ENCODE measurements around the gene F11R. TPM values are rescaled to one million over a fixed set of nuclear protein-coding genes. Genes with fewer than 3 reads are reported as not detected.
"Not testable (repeated sequence)": the region's sequence is repeated elsewhere in the genome, so short reads cannot be mapped to it uniquely, and the experiment has no call there.

Gene F11R
- total and polyA plus RNA-seq, 8 donors = 76.9 to 164 (median 100) TPM

DNA sequence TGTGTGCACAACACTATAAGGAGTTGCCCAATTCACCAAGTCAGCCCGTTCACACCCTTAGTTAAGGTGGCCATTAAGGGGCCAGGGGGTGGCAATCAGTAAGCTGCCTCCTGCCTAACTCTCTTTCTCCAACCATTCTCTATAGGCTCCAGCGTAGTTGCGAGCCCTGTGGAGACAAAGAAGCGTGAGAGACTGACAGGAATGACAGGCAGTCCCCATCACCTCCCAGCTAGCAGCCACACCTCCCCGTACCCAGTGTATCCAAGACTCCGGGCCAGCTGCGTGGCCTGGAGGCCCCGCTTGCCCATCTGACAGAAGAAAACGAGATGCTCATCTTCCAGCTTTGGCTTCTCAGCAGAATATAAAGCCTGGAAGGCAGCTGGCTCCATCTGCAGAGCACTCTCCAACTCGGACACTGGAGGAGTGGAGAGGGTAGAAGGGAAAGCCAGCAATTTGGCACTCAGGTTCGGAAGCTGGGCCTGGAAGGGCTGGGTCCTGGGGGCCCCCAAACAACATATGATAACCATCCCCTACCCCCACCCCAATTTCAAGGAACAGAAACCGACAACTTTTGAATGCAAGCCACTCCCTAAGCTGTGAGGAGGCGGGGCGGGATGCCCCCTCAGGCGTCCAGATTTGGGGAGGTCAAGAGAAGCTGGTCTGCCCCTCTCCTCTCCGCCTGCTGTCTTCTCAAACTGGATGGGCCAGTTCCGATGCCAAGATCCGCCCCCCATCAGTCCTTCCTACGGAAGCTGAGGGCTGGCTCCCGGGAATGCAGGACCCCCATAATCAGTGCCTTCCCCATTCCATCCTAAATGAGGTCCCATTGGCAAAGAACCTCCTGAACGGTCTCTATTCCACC is 16.9 kb upstream of the F11R start:
- Histone ChIP-seq H3K27ac (peak overlapping the region in 1 of 2 donors; percentile 66), H3K27me3 (no peaks in the 10 kb centered on the region), H3K4me3 (peak overlapping the region; percentile 56 to 61), H3K36me3 (peaks cover 0 to 51% of the 10 kb centered on the region in 2 donors), H3K9me3 (no peaks in the 10 kb centered on the region), H3K4me1 (peaks cover 2 to 34% of the 10 kb centered on the region in 2 donors)
- DNase-seq (peak in 1 of 4 donors; percentile 40), ATAC-seq (peak; percentile 44)
- intact Hi-C loops (cut with DNase I) = no loop called here
- TF ChIP-seq CTCF (IDR thresholded peaks at IDR 0.05) = no peak

GRCh38 chr1:161033751-161034150 is 12.8 kb upstream of the F11R start:
- DNase-seq = no peak
- peaks cover 0 to 10% of the 10 kb centered on the region in 2 donors for H3K36me3 ChIP-seq
- no peaks in the 10 kb centered on the region for H3K27me3 ChIP-seq
- H3K4me3 ChIP-seq = no peak overlapping the region
- H3K27ac ChIP-seq = no peak overlapping the region
- intact Hi-C loops (cut with DNase I) = no loop called here
- TF ChIP-seq CTCF (IDR thresholded peaks at IDR 0.05) = no peak
- no peak for ATAC-seq
- no peaks in the 10 kb centered on the region for H3K9me3 ChIP-seq
- peaks cover 2 to 24% of the 10 kb centered on the region in 2 donors for H3K4me1 ChIP-seq

DNA sequence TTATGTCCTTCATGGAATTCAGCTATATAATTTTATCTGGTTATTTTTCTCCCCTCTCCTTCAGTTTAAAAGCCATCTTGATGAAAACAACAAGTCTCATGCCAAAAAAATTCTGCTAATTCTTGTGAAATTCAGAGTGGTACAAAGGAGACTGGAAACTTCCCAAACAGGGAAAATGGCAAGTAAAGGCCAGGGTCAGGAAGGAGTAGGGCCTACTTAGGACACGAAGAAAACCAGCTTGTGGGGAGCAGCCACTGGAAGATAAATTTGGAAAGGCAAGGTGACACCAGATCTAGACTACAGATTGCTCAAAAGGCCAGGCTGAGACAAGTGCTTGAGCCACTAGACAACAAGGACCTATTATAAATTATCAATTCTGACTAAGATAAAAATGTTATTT is 11.5 kb upstream of the F11R start:
- Histone ChIP-seq H3K4me1 (peaks cover 0 to 11% of the 10 kb centered on the region in 2 donors), H3K27me3 (no peaks in the 10 kb centered on the region), H3K27ac (no peak overlapping the region), H3K36me3 (no peaks in the 10 kb centered on the region), H3K9me3 (no peaks in the 10 kb centered on the region), H3K4me3 (no peak overlapping the region)
- ATAC-seq (no peak), DNase-seq (no peak)
- intact Hi-C loops (cut with DNase I) = no loop called here
- TF ChIP-seq CTCF (IDR thresholded peaks at IDR 0.05) = no peak

GRCh38 chr1:161031874-161032273 is 10.9 kb upstream of the F11R start:
- intact Hi-C loops (cut with DNase I) = no loop called here
- Histone ChIP-seq H3K4me1 (peaks cover 0 to 11% of the 10 kb centered on the region in 2 donors), H3K9me3 (no peaks in the 10 kb centered on the region), H3K27ac (no peak overlapping the region), H3K27me3 (no peaks in the 10 kb centered on the region), H3K36me3 (no peaks in the 10 kb centered on the region), H3K4me3 (no peak overlapping the region)
- ATAC-seq (no peak), DNase-seq (no peak)
- no peak for TF ChIP-seq CTCF (IDR thresholded peaks at IDR 0.05)

- ATAC-seq; intact Hi-C loops (cut with DNase I); DNase-seq: not testable (repeated sequence)
Measured at GRCh38 chr1:161029466-161029865, 8.5 kb upstream of the F11R start.

GRCh38 chr1:161026954-161027353 is 6.0 kb upstream of the F11R start:
- ATAC-seq; H3K9me3 ChIP-seq; H3K4me1 ChIP-seq; intact Hi-C loops (cut with DNase I); H3K36me3 ChIP-seq; H3K27me3 ChIP-seq; DNase-seq; H3K27ac ChIP-seq; H3K4me3 ChIP-seq: not testable (repeated sequence)

More at GRCh38 chr1:161029466-161029865, 8.5 kb upstream of the F11R start:
- not testable (repeated sequence) for H3K9me3 ChIP-seq, H3K27ac ChIP-seq, H3K27me3 ChIP-seq, H3K4me3 ChIP-seq, H3K36me3 ChIP-seq
- H3K4me1 ChIP-seq = peaks cover 0 to 11% of the 10 kb centered on the region in 2 donors

DNA sequence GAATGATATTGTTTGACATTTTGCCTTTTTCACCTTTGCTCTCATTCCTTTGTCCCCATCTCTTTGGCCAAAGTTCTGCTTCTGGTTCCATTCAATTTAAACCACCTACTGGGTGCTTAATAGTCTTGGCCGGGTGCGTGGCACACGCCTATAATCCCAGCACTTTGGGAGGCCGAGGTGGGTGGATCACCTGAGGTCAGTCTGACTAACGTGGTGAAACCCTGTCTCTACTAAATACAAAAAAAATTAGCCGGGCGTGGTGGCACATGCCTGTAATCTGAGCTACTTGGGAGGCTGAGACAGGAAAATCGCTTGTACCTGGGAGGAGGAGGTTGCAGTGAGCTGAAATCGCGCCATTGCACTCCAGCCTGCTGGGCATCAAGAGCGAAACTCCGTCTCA is 1.5 kb upstream of the F11R start:
- ATAC-seq; H3K36me3 ChIP-seq; H3K9me3 ChIP-seq; DNase-seq; H3K4me3 ChIP-seq; intact Hi-C loops (cut with DNase I); H3K27me3 ChIP-seq; H3K27ac ChIP-seq: not testable (repeated sequence)
- peaks cover 8 to 30% of the 10 kb centered on the region in 2 donors for H3K4me1 ChIP-seq

All from left lung (tissue), 10 donors.